HG02981 (cell line): ENCODE data around the gene SOCS6.
A peak's percentile ranks its signal among the peaks of the same experiment; 100 is the strongest.

Experiments used
- ATAC-seq: cut with Tn5 transposase; IDR thresholded peaks from one replicate; pipeline ENCODE4 v1.9.1; 2021; ENCODE audit warnings: mild to moderate bottlenecking, moderate library complexity; ENCODE audit not compliant: unreplicated experiment

The SOCS6 gene

GRCh38 chr18:70288171-70288850, 534 bp upstream of the SOCS6 start:
- ATAC-seq = peak; percentile 15

DNA sequence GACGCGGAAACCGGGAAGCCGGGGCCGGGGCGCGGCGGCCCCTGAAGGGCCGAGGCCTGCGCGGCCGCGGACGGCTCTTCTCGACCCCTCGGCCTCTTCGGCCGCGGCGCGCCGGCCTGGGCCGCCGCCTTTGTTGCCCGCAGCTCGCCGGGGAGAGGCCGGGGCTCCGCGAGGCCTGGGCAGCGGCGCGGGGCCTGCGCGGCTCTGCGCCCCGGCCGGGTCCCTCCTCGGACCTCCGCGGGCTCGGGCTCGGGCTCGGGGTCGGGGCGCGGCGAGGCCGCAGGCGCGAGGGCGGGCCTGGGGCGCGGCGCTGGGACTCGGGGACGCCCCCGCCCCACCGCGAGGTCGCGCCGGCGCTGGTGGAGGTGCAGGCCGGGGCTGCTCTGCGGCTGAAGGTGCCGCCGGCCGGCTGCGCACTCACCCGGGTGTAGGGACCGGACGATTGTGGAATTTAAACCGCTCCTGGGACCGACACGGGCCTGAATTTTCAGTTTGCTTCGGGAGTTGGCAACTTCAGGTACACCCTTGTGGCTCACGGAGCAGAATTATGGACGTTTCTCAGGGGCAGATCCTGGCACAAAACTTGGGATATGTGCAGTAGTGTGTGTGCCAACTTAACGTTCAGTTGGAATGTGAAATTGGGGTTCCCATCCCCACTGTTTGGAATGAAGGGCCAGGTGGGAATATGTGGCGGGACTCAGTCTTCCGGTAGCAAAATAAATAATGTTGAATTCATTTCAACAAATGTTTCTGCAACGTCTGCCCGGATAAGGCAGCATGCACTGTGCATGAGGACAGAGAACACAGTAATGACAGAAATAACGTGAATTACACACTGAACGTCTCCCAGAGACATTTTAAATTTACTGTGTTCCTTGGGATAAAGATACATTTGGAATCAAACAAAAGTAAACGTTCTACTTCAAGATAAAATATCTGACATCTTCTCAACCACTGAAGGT, 787 bp downstream of the SOCS6 start:
- peak; percentile 47 for ATAC-seq

GRCh38 chr18:70290482-70291294, 1.8 kb downstream of the SOCS6 start:
- no peak for ATAC-seq

GRCh38 chr18:70291295-70291574, 2.4 kb downstream of the SOCS6 start:
- no peak for ATAC-seq

- ATAC-seq = no peak
These were observed 3.8 kb downstream of the SOCS6 start for GRCh38 chr18:70292628-70293027.

- no peak for ATAC-seq
These were observed 4.3 kb downstream of the SOCS6 start for GRCh38 chr18:70293166-70293565.

- no peak for ATAC-seq
These were observed 5.8 kb downstream of the SOCS6 start for GRCh38 chr18:70294471-70295191.

DNA sequence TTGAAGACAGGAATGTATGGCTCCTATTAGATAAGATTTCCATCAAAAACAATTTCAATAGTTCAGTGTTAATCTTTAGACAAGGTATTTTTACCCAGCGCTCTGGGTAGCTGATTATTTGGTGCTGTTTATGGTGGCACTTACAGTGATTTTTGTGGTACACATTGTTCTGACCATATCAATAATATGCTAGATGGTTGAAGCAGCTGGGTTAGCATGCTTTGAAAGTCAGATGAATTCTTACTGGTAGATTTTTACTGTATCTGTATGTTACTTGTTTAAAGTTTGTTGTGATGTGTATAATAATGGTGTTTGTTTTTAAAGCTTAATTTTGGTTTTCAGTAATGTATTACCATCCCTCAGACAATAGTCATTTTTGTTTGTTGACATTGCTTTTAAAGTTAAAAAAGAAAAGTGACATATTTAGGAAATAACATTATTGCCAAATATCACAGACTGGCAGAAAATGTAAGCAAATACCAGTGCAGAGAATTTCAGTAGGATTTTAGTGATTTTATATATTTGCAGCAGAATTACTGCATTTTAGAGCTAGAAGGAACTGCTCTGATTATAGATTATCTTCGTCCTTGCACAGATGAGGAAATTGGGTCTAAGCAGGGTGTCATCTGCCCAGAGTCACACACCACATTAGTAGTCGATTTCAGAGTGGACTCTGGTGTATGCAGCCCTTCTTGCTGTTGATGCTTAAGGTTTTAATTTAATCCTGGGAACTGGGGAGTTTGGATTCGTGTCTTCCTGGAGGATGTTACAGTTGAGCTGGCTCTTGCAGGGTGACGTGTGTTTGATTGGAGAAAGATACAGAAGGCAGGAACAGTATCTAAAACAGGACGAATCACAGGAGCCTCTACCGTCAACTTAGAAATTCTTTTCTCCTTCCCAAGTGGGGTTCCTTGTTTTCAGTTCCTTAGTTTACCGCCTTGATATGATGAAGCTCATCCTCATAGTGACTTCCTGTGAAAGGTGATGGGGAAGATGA, 6.6 kb downstream of the SOCS6 start:
- no peak for ATAC-seq

DNA sequence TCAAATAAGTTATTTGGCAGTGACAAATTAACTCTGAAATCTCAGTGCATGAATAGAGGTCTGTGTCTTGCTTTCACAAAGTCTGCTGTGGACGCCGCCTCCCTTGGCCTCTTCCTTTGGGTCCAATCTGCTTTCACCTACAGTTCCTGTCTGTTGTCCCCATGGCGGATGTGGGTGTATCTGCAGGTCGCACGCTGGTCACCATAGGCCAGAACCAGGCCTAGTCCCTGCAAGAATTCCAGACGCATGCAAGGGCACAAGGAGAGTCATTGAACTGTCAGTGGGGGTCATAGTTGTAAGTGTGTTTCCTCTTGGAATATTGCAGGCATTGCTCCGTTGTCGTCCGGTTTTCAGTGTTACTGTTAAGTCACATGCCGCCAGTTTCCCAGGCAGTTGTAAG, 7.4 kb downstream of the SOCS6 start:
- ATAC-seq = no peak

DNA sequence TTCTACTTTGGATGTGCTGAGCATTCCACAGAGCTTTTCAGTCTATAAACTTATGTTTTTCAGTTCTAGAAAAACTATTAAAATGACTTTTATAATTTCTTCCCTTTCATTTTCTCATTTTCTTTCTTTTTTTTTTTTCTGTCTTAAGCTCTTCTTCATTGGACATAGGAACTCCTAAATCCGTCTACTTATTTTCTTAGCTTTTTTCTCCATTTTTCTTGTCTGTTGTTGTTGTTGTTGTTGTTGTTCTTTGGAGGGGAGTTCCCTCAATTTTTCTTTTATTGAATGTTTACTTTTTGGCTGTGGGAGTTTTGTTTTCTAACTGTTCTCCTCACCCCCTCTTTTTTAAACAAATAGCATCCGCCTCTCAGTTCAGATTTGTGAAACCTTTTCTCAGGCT, 7.9 kb downstream of the SOCS6 start:
- no peak for ATAC-seq

- ATAC-seq = no peak
These were observed 10.5 kb downstream of the SOCS6 start for GRCh38 chr18:70299393-70299792.

DNA sequence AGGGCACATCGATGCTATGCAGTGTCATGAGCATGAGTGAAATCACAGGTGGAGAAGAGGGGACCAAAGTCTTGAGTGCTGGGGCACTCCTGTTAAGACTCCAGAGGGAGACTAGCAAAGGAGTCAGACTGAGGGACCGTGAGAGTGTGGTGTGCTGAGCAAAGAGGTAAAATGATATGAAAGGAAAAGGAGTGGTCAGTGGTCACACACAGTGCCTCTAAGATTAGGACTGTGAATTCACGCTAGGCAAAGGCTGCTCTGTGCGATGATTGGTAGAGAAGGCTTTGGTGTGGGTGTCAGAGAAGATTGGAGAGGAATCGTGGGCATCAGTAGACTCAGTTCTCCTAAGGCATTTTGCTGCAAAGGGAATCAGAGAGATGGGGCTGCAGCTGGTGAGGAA, 12.8 kb downstream of the SOCS6 start:
- ATAC-seq = no peak

- no peak for ATAC-seq
These were observed 19.9 kb downstream of the SOCS6 start for GRCh38 chr18:70308555-70309294.

- ATAC-seq = no peak
These were observed 21.9 kb downstream of the SOCS6 start for GRCh38 chr18:70310560-70311320.

DNA sequence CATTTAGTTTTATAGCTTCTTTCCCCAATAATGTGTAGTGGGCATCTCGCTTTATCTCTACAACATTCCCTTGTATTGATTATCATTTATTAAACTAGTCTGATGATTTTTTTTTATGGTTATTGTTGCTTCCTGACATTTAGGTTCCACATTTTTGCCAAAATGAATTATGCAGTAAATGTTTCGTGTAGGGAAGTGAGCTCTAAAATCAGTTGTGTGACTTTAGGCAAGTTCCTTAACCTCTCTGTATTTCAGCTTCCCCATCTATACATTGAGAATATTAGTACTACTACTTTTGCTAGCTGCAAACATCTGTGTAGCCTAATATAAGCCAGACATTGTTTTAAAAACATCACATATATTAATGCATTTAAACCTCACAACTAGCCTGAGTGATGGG, 22.9 kb downstream of the SOCS6 start:
- ATAC-seq = no peak

- ATAC-seq = no peak
These were observed 24.8 kb downstream of the SOCS6 start for GRCh38 chr18:70313640-70314039.

- no peak for ATAC-seq
These were observed 25.4 kb downstream of the SOCS6 start for GRCh38 chr18:70314151-70314782.

GRCh38 chr18:70319187-70319586, 30.3 kb downstream of the SOCS6 start:
- no peak for ATAC-seq
